RWPE1 (cell line): ENCODE results near the gene GNAT1.
"Not testable (repeated sequence)": the region's sequence is repeated elsewhere in the genome, so short reads cannot be mapped to it uniquely, and the experiment has no call there.

Source experiments
- CTCF ChIA-PET: fragments of 350-600 bp; sonication (Branson Sonifier 250); formaldehyde crosslinking; extraction: SDS; loops from one replicate; lab custom pipeline; 2021; lab: Yijun Ruan, JAX
- POLR2A ChIA-PET: fragments of 400-600 bp; formaldehyde crosslinking; extraction: SDS; loops from one replicate; lab custom pipeline; 2020; ENCODE audit warnings: antibody characterized with exemption; ENCODE audit not compliant: low non-redundant PET; lab: Yijun Ruan, JAX
- DNase-seq: peaks from one replicate; pipeline ENCODE4 v3.0.0; 2012; ENCODE audit warnings: low spot score
- H3K27ac ChIP-seq: fragments of 450-650 bp; 2 replicates; pipeline ENCODE4 v1.5.1; 2017
- CTCF ChIP-seq: fragments of 450-650 bp; conservative IDR thresholded peaks from 2 replicates; pipeline ENCODE4 v1.5.1; 2017; ENCODE audit warnings: low read depth, mild to moderate bottlenecking

GNAT1 gene

GRCh38 chr3:50242851-50243542 lies 51.6 kb downstream of the GNAT1 start:
- no peak for DNase-seq
- CTCF ChIA-PET, result interaction anchor here (0.6 to 1.1 kb wide), 3 partner anchors 16 to 122 kb away, joined by 3 to 5 read pairs (median 4); no protein-coding TSS in a partner anchor
- POLR2A ChIA-PET, result no interaction called here
- no peak for TF ChIP-seq CTCF
- peak overlapping the region; percentile 100 for H3K27ac ChIP-seq

- POLR2A ChIA-PET, result no interaction called here
- H3K27ac ChIP-seq, result peak overlapping the region; percentile 100
- TF ChIP-seq CTCF, result no peak
- CTCF ChIA-PET, result interaction anchor here (0.6 to 1.1 kb wide), 2 partner anchors 17 to 28 kb away, joined by 4 to 5 read pairs; no protein-coding TSS in a partner anchor
- DNase-seq, result no peak
Measured at GRCh38 chr3:50243543-50243895, 52.1 kb downstream of the GNAT1 start.

- CTCF ChIA-PET, DNase-seq: not testable (repeated sequence)
- peak overlapping the region; percentile 100 for H3K27ac ChIP-seq
- POLR2A ChIA-PET, result interaction anchor here (0.6 kb wide), 1 partner anchor 770 kb away, joined by 5 read pairs; no protein-coding TSS in a partner anchor
Measured at GRCh38 chr3:50244813-50245212, 53.4 kb downstream of the GNAT1 start.

- no peak for DNase-seq
- ChIA-PET CTCF (no interaction called here), POLR2A (no interaction called here)
- no peak for TF ChIP-seq CTCF
- peak overlapping the region; percentile 100 for H3K27ac ChIP-seq
Measured at GRCh38 chr3:50245251-50245745, 53.9 kb downstream of the GNAT1 start.

GRCh38 chr3:50245831-50246516 lies 54.6 kb downstream of the GNAT1 start:
- peak overlapping the region; percentile 100 for H3K27ac ChIP-seq
- ChIA-PET CTCF (interaction anchor here (0.5 to 1.1 kb wide), 9 partner anchors 8 to 82 kb away, joined by 3 to 12 read pairs (median 3); partner anchors contain the start of genes GNAI2 and SEMA3B), POLR2A (no interaction called here)
- peak; percentile 96 for TF ChIP-seq CTCF
- DNase-seq, result peak; percentile 69

- peak; percentile 83 for DNase-seq
- POLR2A ChIA-PET, result no interaction called here
- peak overlapping the region; percentile 100 for H3K27ac ChIP-seq
- CTCF ChIA-PET, result interaction anchor here (0.5 to 1.1 kb wide), 9 partner anchors 9 to 82 kb away, joined by 3 to 12 read pairs (median 3); partner anchors contain the start of genes GNAI2 and SEMA3B
- TF ChIP-seq CTCF, result peak; percentile 68
Measured at GRCh38 chr3:50246517-50246954, 55.1 kb downstream of the GNAT1 start.
